Measurements from ENCODE around the gene TOM1L1. TPM values are rescaled to one million over a fixed set of nuclear protein-coding genes. Genes with fewer than 3 reads are reported as not detected.

TOM1L1 gene
- total and polyA plus RNA-seq, 9 donors: 5.8 to 33.0 (median 8.9) TPM

- no peak for DNase-seq
- no peak for TF ChIP-seq POLR2A (IDR thresholded peaks at IDR 0.05)
- no peak for TF ChIP-seq CTCF (IDR thresholded peaks at IDR 0.05)
- TF ChIP-seq EP300 (IDR thresholded peaks at IDR 0.05): no peak
- WGBS, 3 donors: 84 to 88% (median 85%) methylated on average over 7 of the region's 7 CpGs
These were observed 11.7 kb upstream of the TOM1L1 start for GRCh38 chr17:54888981-54889380.

GRCh38 chr17:54891176-54891821 is 9.4 kb upstream of the TOM1L1 start:
- Histone ChIP-seq H3K9me3 (no peaks in the 10 kb centered on the region), H3K4me1 (ENCODE audit: insufficient read depth) (no peaks in the 10 kb centered on the region), H3K4me3 (no peak overlapping the region), H3K27me3 (no peaks in the 10 kb centered on the region), H3K36me3 (no peaks in the 10 kb centered on the region), H3K27ac (no peak overlapping the region)
- intact Hi-C loops (cut with DNase I): no loop called here
- no peak for DNase-seq
- no peak for TF ChIP-seq EP300 (IDR thresholded peaks at IDR 0.05)
- WGBS, 3 donors: 0 to 3% (median 0%) methylated on average over 1 of the region's 1 CpG

More at GRCh38 chr17:54888981-54889380, 11.7 kb upstream of the TOM1L1 start:
- intact Hi-C loops (cut with DNase I): no loop called here
- H3K4me3 ChIP-seq: no peak overlapping the region
- no peaks in the 10 kb centered on the region for H3K36me3 ChIP-seq
- H3K27me3 ChIP-seq: no peaks in the 10 kb centered on the region
- H3K4me1 ChIP-seq (ENCODE audit: insufficient read depth): no peaks in the 10 kb centered on the region
- no peak overlapping the region for H3K27ac ChIP-seq
- H3K9me3 ChIP-seq: no peaks in the 10 kb centered on the region

GRCh38 chr17:54892360-54892759 is 8.3 kb upstream of the TOM1L1 start:
- 76 to 82% (median 79%) methylated on average over 1 of the region's 1 CpG for WGBS, 3 donors
- no peaks in the 10 kb centered on the region for H3K36me3 ChIP-seq
- H3K4me3 ChIP-seq: no peak overlapping the region
- intact Hi-C loops (cut with DNase I): no loop called here
- no peak for DNase-seq
- no peaks in the 10 kb centered on the region for H3K27me3 ChIP-seq
- H3K27ac ChIP-seq: no peak overlapping the region
- no peaks in the 10 kb centered on the region for H3K4me1 ChIP-seq (ENCODE audit: insufficient read depth)
- TF ChIP-seq CTCF (IDR thresholded peaks at IDR 0.05) (no peak), EP300 (IDR thresholded peaks at IDR 0.05) (no peak), POLR2A (IDR thresholded peaks at IDR 0.05) (no peak)
- H3K9me3 ChIP-seq: no peaks in the 10 kb centered on the region

- peaks cover 6% of the 10 kb centered on the region for H3K4me1 ChIP-seq (ENCODE audit: insufficient read depth)
- H3K36me3 ChIP-seq: no peaks in the 10 kb centered on the region
- no peak overlapping the region for H3K4me3 ChIP-seq
- 60 to 64% (median 63%) methylated on average over 3 of the region's 3 CpGs for WGBS, 3 donors
- TF ChIP-seq CTCF (IDR thresholded peaks at IDR 0.05) (no peak), POLR2A (IDR thresholded peaks at IDR 0.05) (no peak), EP300 (IDR thresholded peaks at IDR 0.05) (no peak)
- H3K9me3 ChIP-seq: no peaks in the 10 kb centered on the region
- no peaks in the 10 kb centered on the region for H3K27me3 ChIP-seq
- DNase-seq: no peak
- intact Hi-C loops (cut with DNase I): no loop called here
- no peak overlapping the region for H3K27ac ChIP-seq
These were observed 2.1 kb upstream of the TOM1L1 start for GRCh38 chr17:54898576-54898975.

GRCh38 chr17:54899201-54899600 is 1.5 kb upstream of the TOM1L1 start:
- Histone ChIP-seq H3K27ac (no peak overlapping the region), H3K9me3 (no peaks in the 10 kb centered on the region), H3K36me3 (no peaks in the 10 kb centered on the region), H3K4me3 (no peak overlapping the region), H3K4me1 (ENCODE audit: insufficient read depth) (peaks cover 6% of the 10 kb centered on the region), H3K27me3 (no peaks in the 10 kb centered on the region)
- WGBS, 3 donors: 50 to 64% (median 63%) methylated on average over 3 of the region's 3 CpGs
- TF ChIP-seq POLR2A (IDR thresholded peaks at IDR 0.05) (no peak), EP300 (IDR thresholded peaks at IDR 0.05) (no peak), CTCF (IDR thresholded peaks at IDR 0.05) (no peak)
- no peak for DNase-seq
- intact Hi-C loops (cut with DNase I): no loop called here
